ENCODE data around the gene PRKACB.
"Not testable (repeated sequence)": the region's sequence is repeated elsewhere in the genome, so short reads cannot be mapped to it uniquely, and the experiment has no call there.

PRKACB gene

GRCh38 chr1:84272401-84272800, 128.3 kb downstream of the PRKACB start:
- DNase-seq = no peak

- DNase-seq = no peak
Observed at GRCh38 chr1:84277343-84278059, 133.4 kb downstream of the PRKACB start.

- no peak for DNase-seq
Observed at GRCh38 chr1:84278905-84279304, 134.8 kb downstream of the PRKACB start.

GRCh38 chr1:84280912-84281311, 136.8 kb downstream of the PRKACB start:
- no peak for DNase-seq

GRCh38 chr1:84282780-84283333, 138.8 kb downstream of the PRKACB start:
- DNase-seq = no peak

GRCh38 chr1:84283381-84283780, 139.3 kb downstream of the PRKACB start:
- no peak for DNase-seq

- DNase-seq = no peak
Observed at GRCh38 chr1:84286071-84286470, 142.0 kb downstream of the PRKACB start.

GRCh38 chr1:84287389-84287788, 143.3 kb downstream of the PRKACB start:
- DNase-seq = not testable (repeated sequence)
